Amygdala (tissue), 56 donors: ENCODE measurements around the gene SKP1.

Experiments used
- DNase-seq, 56 donors: peaks; one replicate each; lab custom pipeline; 2025; lab: John Stamatoyannopoulos, UW

SKP1 gene

DNA sequence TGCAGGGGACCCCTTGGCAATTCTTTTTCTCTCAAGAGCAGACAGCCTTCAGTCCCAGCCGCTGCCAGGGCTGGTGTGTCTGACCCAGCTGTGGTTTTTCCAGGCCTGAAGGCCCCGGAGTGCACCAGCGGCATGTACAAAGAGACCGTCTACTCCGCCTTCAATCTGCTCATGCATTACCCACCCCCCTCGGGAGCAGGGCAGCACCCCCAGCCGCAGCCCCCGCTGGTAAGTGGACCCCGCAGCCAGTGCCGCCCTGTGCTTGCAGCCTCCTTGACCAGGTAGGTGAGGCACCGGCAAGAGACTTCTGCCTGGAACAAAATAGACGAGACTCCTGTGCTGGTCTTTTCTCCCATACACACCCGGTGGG lies 61.0 kb downstream of the SKP1 start:
- DNase-seq: no peak

DNA sequence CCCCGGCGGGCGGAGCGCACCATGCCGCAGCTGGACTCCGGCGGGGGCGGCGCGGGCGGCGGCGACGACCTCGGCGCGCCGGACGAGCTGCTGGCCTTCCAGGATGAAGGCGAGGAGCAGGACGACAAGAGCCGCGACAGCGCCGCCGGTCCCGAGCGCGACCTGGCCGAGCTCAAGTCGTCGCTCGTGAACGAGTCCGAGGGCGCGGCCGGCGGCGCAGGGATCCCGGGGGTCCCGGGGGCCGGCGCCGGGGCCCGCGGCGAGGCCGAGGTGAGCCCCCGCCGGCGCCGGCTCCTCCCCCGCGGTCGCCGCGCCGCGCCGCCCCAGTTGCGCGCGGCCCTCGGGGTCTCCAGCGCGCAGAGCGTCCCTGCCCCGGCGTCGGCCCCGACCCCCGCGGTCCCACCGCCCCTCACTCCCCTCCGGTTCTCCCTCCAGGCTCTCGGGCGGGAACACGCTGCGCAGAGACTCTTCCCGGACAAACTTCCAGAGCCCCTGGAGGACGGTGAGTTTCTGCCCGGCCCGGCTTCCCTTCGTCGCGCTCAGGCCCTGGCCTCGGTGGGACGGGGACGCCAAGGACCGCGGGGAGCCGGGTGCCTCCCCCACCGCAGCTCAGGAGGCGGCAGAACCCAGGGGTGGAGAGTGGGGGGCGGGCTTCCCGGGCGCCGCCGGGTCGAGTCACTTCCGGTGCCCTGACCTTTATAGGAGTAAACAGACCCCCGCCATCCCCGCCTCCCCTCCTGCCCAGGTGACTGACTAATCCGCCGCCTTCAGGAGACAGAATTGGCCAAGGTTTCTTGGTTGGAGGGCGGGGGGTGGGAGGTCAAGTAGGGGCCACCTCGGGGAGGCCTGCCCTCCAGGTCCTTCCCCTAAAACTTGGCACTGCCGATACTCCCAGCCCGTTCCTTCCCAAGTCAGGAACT lies 61.6 kb downstream of the SKP1 start:
- no peak for DNase-seq

DNA sequence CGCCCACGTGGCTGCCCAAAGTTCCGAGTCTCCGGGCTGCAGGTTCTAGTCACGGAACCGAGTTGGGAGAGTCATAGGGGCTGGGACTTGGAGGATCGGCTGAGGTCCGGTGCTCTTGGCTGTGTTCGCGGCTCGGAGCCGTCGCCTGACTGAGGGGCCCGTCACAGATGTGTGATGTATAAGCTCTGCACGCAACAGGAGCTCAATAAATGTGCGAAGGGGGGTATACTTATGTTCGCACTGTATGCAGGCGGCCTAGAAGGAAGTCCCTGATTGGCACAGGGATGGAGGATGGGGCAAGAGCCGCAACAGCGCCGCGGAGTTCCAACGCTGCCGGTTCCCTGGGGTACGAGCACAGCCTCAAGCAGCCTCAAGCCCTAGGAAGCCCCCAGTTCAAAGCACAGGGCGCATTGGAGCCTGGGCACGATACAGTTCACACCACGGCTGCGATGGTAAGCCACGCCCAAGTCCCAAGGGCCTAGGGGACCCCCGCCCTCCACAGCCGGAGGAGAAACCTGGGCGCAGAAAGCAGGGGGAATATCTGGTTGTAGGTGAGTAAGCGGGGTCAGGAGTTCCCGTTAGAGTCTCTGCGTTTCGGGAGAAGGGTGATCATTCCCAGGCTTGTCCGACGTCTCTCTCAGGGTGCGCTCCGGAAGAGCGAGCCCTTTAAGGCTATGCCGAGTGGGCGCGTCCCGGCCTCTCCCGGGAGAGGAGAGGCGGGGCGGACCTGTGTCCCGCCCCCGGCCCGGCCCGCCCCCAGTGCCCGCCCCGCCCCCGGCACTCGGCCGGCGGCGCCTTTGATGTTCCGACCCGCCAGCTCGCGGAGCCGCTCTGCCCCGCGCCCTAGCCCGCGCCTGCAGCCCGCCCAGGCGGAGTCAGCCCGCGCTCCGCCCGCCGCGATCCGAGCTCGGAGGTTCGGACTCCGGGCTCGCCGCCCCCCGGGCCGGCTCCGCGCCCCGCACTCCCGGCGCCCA lies 62.6 kb downstream of the SKP1 start, which contains the start of gene TCF7:
TSS of gene TCF7 (plus strand) at position 780 of the 974 bp plus-strand sequence. CDS start 226 bp downstream, outside the sequence.
- DNase-seq: peak in 35 of 56 donors; percentile 5 to 68 (median 33)

DNA sequence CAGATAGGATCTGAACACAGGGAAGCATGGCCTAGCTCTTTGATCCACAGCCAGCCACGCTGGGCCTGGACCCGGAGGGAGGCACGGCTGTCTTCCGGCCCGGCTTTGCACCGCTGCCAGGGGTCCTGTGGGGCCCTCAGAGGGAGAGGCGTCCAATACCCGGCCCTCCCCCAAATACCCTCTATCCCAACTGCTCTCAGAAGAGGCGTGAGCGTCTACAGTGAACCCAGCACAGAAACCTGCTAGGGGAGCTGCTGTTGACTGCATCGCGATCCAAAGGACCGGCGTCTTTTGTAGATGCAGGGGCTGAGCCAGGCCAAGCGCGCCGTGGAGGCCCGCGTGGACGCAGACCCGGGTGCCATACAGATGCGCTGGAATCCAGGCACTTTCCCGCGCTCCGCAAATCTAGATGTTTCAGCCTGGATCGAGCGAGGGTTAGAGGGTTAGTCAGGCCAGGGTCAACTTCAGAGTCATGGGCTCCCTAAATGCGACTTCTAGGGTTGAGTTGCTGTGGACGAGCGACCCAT lies 63.3 kb downstream of the SKP1 start:
- DNase-seq: no peak

DNA sequence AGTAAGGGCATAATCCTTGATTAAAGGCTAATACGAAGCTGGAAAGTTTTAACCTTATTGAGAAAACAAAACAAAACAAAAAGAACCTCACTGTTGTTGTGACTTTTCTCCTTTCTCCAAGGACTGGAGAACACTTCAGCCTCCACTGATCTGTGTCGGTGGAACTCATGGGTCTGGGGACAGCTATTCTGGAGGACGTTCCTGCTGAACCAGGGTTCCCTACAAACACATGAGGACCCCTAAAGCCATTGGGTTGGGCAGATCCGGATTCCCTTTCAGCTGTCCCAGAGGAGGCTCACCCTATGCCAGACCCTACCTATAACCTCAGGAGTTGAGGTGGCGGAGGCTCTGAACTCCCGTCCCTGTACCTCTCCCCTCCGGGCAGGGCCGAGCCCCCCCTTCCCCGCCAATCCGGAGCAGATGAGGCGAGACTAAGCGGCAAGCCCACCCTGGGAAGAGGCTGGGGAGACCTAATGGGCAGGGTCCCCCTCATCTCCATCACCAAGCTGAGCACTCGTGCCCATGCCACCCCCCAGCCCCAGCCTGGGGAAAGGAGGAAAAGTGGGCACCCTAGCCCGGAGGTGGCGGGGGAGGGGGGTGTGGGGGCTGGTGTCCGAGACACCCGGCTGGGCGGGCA lies 63.9 kb downstream of the SKP1 start:
- no peak for DNase-seq

DNA sequence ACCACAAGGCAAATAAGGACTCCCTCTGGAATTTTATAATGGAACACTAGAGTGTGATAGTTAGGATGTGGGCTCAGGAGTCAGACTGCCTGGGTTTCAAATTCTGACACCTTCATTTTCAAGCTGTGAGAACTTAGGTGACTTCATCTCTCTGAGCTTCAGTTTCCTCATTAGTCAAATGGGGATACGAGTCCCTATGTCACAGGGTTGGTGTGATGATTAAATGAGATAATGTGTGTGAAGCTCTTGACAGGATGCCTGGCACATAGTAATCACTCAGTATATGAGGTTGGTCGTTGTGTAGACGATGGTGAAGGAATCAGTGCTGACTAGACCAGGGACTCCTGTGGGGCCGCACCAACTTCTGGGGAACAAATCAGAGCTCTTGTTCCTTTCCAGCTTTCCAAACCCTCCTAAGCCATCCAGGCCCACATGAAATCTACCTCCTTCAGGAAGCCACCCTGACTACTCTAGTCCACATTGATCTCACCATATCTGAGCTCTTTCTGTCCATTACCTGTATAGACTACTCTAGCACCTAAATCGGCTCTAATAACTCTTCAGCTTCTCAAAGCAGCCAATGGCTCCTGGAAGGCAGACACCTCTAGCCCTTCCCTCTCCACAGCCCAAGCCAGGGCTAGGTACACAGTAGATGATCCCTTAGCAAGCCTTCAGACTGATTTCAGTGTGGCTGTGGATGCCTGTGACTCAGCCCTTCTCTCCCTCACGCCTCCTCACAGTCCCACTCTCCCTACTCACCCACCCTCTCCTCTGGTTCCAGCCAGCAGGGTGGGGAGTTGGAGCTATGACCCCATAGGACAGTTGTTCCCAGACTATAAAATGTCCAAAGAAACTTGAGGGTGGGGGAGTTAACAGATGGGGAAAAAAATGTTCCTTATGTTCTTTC lies 64.8 kb downstream of the SKP1 start:
- DNase-seq: no peak

DNA sequence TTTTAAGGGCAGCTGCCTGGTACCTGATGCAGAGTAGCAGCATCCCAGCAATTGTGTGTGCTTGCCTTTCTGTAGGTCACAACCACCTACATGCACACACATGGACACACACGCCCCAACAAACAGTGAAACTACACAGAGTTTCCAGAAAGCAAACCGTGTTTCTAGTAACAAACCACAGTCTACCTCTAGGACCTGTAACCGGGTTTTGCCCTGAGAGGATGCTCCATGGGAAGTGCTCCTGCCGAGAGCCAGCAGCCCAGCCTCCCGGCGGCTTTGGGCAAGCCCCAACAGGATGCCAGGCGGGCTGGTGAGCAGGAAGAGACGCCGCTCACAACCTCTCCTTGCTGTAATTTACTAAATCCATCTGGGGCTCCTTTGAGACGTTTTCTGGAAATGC lies 66.4 kb downstream of the SKP1 start:
- no peak for DNase-seq

DNA sequence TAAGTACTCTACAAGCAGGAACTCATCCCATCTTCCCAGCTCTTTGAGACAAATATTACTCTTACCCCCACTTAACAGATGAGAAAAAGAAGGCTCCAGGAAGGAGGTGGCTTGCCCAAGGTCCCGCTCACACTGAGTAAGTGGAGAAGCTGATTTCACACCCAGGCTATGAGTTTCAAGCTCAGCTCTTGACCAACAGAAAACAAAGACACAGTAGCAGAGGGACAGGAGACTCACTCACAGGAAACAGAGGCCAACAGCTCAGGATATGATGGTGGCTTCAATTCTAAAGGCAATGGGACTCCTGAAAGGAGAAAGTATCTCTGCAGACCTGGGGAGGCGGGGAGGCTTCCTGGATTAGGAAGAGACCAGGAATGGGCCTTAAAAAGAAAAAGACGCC lies 69.0 kb downstream of the SKP1 start:
- no peak for DNase-seq

DNA sequence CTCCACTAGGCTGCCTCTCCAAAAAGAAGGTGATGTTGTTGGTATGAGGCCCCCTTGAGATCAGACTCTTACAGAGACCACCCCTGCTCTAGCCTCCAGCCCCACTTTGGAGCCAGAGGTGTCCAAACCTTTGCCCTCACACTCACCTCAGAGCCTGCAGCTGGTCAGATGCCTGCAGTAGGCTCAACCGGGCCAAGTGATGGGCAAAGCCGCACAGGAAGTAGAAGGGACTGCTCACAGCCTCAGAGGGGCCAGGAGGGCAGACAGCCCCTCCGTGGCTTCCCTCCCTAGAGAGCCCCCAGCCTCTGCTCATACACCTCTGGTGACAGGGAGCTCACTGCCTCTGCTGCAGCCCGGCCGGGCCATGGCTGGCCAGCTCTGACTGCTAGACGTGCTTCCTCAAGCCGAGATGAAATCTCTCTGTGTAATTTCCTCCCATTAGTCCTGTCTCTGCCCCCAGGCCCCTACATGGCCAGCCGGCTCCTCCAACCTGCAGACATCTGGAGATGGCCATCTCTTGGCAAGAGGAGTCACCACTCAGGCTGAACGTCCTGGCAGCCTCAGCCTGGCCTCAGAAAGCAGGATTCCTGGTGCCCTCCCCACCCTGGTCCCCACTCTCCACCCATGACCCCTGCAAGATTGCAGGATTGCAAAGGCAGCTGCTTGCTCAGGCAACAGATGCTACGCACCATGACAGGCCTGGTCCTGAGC lies 69.6 kb downstream of the SKP1 start:
- no peak for DNase-seq

DNA sequence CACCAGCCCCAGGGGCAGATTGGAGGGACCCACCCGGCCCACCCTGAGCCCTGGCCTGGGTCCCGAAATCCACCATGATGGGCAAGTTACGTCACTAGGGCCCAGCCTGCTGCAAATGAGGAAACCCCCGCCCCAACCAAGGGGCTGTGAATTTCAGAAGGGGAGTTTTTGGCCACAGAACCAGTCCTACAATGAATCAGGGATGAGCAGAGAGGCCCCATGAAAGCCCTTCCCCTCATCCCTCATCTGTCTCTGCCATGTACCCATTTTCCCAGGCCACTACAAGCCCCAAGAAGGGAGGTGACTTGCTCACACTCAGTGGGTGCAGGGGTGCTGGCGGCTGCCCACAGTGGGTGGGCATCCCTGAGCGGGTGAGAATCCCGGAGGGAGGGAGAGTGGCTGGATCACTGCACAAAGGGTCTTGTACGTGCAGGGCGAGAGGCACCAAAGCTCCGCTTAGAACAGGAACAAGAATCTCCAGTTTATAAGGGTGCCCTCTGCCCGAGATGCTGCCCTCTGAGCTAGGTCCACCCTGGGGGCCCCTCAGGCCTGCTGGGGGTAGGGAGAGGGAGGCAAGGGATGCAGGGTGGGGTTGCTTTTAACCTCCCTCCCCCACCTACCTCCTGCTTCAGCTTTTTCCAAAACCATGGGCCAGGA lies 72.6 kb downstream of the SKP1 start:
- DNase-seq: no peak

DNA sequence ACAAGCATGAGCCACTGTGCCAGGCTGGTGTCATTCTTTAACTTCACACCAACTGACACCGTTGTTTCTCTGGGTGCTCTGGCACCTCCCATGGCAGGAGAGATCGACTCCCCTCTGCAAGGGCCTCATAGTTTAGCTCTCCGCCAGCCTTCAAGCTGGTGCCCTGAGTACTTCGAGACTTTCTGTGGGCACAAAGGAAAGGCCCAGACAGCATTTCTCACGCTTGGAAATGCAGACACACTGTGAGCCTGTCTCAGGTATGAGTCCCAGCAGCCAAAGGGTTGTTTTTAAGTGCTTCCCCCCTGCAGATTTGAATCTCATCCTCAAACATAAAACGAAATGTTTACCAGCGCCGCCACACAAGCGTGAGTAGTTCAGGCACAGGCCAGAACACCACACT lies 73.4 kb downstream of the SKP1 start:
- no peak for DNase-seq

DNA sequence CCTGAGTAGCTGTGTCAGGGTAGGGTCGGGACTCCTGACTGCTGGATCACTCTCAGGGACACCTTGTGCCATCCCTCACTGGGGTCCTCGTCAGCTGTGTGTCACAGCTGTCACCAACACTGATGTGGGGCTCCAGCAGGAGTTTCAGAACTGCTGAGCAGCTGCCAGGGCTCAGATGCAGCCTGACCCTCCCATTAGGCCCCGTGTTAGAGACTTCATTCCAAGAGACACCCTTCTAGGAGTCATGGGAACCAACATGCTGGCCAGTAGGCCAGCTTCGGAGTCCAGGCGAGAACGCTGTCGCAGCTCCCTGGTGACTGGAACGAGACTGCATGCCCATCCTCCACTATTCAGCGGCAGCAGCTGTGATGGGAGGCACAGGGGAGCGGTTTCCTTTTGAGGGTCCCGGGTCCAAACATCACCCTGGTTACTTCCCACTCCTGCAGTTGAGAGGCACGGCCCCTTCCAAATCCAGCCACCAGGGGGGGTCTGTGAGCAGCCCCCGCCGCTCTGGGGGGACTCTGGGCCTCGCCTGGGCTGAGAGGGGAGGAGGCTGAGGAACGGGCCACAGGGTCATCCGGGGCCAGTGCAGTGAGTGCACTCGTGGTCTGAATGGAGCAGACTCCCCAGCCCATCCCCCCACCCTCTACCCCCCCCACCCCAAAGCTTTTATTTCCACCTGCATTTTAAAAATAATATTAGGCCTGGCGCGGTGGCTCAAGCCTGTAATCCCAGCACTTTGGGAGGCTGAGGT lies 74.9 kb downstream of the SKP1 start:
- peak in 47 of 56 donors; percentile 10 to 72 (median 43) for DNase-seq

DNA sequence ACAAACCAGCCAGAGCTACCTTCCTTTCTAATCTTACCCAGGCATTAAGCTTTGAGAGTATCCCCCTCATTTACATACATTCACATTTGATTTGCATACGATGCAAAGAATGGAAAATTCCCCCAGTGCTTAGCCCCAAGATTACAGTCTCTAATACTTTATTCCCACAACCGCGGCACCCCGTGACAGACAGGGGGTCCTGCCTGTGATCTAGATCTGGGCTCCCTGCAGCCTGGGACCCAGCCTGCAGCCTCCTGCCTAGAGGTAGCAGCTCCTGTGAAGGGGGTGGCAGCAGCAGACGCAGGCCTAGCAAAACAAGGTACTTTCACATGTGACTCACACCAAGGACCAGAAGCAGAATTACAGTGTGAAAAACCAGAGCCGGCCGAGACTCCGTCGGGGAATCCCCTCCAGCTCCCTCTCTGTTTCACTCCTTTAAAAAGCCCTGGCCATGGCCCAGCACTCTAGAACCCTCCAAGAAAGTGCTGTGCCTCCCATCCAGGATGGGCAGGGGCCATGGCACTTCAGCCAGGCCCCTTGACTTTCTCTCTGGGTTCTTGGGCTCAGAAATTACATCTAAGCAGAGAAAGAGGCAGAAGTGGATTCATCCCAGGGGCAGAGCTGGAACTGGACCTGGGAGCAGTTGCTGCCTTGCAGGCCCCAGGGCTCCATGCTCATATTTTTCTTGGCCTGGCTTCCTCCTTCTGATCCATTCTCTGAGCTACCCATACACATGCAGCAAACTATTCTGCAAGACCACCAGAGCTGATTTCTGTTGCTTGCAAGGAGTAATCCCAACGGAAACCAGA lies 76.3 kb downstream of the SKP1 start:
- DNase-seq: no peak

DNA sequence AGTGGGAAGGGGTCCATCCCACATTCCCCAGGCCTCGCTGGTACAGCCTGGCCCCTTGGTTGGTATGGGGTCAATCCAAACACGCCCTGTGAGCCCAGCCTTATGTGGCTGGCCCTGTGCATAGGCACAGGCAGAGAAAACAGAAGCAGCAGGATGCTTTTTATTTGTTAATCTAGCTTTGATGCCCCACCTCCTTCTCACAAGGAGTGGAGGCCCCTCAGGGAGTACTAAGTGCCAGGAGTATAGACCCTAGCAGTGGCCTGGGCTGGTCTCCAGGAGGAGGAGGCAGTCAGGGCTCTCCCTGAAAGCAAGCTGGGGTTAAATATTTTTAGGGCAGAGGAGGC lies 76.8 kb downstream of the SKP1 start:
- DNase-seq: no peak

DNA sequence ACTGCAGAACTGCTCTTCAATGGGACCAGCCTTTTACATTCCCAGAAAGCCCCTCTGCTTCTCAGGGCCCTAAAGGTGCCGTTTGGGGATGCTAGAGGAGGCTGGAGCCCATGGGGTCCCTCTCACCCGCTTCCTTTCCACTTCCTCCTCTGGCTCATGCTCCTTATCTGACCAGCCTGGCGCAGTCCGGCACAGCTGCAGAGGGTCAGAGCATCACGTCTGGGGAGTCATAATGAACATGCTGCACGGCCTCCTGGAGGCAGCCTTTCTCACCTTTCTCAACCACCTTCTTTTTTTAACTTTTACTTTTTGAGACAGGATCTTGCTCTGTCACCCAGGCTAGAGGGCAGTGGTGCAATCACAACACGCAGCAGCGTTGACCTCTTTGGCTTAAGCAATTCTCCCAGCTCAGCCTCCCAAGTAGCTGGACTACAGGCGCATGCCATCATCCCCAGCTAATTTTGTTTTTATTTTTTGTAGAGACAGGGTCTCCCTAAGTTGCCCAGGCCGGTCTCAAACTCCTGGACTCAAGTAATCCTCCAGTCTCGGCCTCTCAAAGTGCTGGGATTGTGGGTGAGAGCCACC lies 77.4 kb downstream of the SKP1 start:
- DNase-seq: no peak
